ENCODE data around the gene OGA.

Gene OGA

GRCh38 chr10:101839002-101839401 is 20.8 kb upstream of the OGA start:
- Mint-ChIP-seq H3K4me3 (peak overlapping the region; percentile 71 to 74 (median 72)), H3K36me3 (ENCODE audit: low read depth) (no peaks in the 10 kb centered on the region), H3K27ac (no peak overlapping the region), H3K27me3 (ENCODE audit: low read depth) (peaks cover 45% of the 10 kb centered on the region), H3K4me1 (peaks cover 54% of the 10 kb centered on the region), H3K9me3 (no peaks in the 10 kb centered on the region)
- TF ChIP-seq CTCF (IDR thresholded peaks at IDR 0.05; ENCODE audit: unreplicated experiment in 3 of 3) = no peak

- H3K36me3 Mint-ChIP-seq (ENCODE audit: low read depth) = no peaks in the 10 kb centered on the region
- peaks cover 56% of the 10 kb centered on the region for H3K4me1 Mint-ChIP-seq
- no peak for TF ChIP-seq CTCF (IDR thresholded peaks at IDR 0.05; ENCODE audit: unreplicated experiment in 3 of 3)
- H3K27ac Mint-ChIP-seq = no peak overlapping the region
- H3K4me3 Mint-ChIP-seq = peak overlapping the region in 2 of 3 experiments; percentile 71 to 74
- no peaks in the 10 kb centered on the region for H3K9me3 Mint-ChIP-seq
- H3K27me3 Mint-ChIP-seq (ENCODE audit: low read depth) = peaks cover 43% of the 10 kb centered on the region
Measured at GRCh38 chr10:101838416-101838970, 20.2 kb upstream of the OGA start.

- H3K4me1 Mint-ChIP-seq = peaks cover 59% of the 10 kb centered on the region
- H3K4me3 Mint-ChIP-seq = no peak overlapping the region
- no peaks in the 10 kb centered on the region for H3K9me3 Mint-ChIP-seq
- no peak for TF ChIP-seq CTCF (IDR thresholded peaks at IDR 0.05; ENCODE audit: unreplicated experiment in 3 of 3)
- H3K27ac Mint-ChIP-seq = no peak overlapping the region
- no peaks in the 10 kb centered on the region for H3K36me3 Mint-ChIP-seq (ENCODE audit: low read depth)
- peaks cover 38% of the 10 kb centered on the region for H3K27me3 Mint-ChIP-seq (ENCODE audit: low read depth)
Measured at GRCh38 chr10:101837748-101838147, 19.5 kb upstream of the OGA start.

GRCh38 chr10:101835362-101835761 is 17.1 kb upstream of the OGA start:
- Mint-ChIP-seq H3K9me3 (no peaks in the 10 kb centered on the region), H3K4me1 (peaks cover 68% of the 10 kb centered on the region), H3K4me3 (no peak overlapping the region), H3K36me3 (ENCODE audit: low read depth) (no peaks in the 10 kb centered on the region), H3K27me3 (ENCODE audit: low read depth) (peaks cover 18% of the 10 kb centered on the region), H3K27ac (peak overlapping the region in 1 of 3 experiments; percentile 23)
- TF ChIP-seq CTCF (IDR thresholded peaks at IDR 0.05; ENCODE audit: unreplicated experiment in 3 of 3) = no peak

- H3K4me1 Mint-ChIP-seq = peaks cover 68% of the 10 kb centered on the region
- no peaks in the 10 kb centered on the region for H3K36me3 Mint-ChIP-seq (ENCODE audit: low read depth)
- no peaks in the 10 kb centered on the region for H3K9me3 Mint-ChIP-seq
- H3K27ac Mint-ChIP-seq = no peak overlapping the region
- H3K4me3 Mint-ChIP-seq = no peak overlapping the region
- no peak for TF ChIP-seq CTCF (IDR thresholded peaks at IDR 0.05; ENCODE audit: unreplicated experiment in 3 of 3)
- peaks cover 13% of the 10 kb centered on the region for H3K27me3 Mint-ChIP-seq (ENCODE audit: low read depth)
Measured at GRCh38 chr10:101834341-101834740, 16.1 kb upstream of the OGA start.

GRCh38 chr10:101833466-101833865 is 15.2 kb upstream of the OGA start:
- H3K27ac Mint-ChIP-seq = peak overlapping the region; percentile 31 to 94 (median 57)
- H3K9me3 Mint-ChIP-seq = no peaks in the 10 kb centered on the region
- H3K4me3 Mint-ChIP-seq = peak overlapping the region; percentile 45 to 51 (median 48)
- TF ChIP-seq CTCF (IDR thresholded peaks at IDR 0.05; ENCODE audit: unreplicated experiment in 3 of 3) = no peak
- H3K36me3 Mint-ChIP-seq (ENCODE audit: low read depth) = no peaks in the 10 kb centered on the region
- peaks cover 5% of the 10 kb centered on the region for H3K27me3 Mint-ChIP-seq (ENCODE audit: low read depth)
- peaks cover 59% of the 10 kb centered on the region for H3K4me1 Mint-ChIP-seq
